HG03575 (cell line): Measurements from ENCODE around the gene FAM20B.

Experiments
- ATAC-seq: cut with Tn5 transposase; IDR thresholded peaks from one replicate; pipeline ENCODE4 v1.9.1; 2021; ENCODE audit not compliant: unreplicated experiment, insufficient number of reproducible peaks, low FRiP score; ENCODE audit errors: extremely low read depth

FAM20B gene

DNA sequence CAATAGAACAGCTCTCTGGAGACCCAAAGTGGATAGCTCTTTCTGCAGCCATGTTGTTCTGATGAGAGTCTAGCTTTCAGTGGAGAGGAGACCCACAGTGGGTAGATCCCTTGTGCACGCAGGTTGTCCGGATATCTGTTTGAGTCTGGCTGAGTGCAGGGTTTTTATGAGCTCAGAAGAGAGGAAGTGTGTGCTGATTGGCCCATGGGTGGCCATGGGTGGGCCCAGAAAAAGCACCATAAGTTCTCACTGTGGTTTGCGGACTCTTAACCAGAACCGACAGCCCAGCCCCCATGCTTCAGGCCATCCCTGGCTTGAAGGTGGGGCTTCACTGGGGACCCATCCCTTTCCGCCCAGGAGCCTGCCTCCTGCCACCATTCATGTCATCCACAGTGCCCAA is 17.0 kb downstream of the FAM20B start:
- ATAC-seq = no peak

DNA sequence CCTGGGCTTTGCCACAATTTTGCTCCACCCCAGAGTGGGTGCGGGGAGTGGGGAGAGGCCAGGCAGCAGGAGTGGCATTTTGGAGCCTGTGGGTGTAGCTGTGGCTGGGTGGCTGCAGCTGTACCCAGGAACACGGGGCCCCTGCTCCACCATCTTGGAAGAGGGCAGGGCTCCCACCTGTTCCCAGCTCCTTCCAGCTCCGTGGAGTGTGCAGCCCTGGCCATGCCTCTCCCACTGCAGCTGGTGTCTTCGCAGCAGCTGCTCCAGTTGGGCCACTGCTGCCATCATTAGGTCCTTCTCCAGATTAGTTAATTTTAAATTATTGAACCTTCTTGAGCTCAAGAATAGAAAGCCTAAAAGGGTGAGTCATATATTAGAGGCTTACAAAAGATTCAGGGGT is 17.6 kb downstream of the FAM20B start:
- no peak for ATAC-seq

DNA sequence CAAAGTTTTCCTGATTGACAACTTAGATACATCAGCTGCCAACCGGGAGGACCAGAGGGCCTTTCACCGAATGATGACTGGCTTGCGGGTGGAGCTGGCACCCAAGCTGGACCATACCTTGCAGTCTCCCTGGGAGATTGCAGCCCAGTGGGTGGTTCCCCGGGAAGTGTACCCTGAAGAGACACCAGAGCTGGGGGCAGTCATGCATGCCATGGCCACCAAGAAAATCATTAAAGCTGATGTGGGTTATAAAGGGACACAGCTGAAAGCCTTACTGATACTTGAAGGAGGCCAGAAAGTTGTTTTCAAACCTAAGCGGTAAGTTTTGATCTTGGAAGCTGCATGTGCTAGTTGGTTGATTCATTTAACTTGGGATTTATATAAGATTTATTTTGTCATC is 18.2 kb downstream of the FAM20B start:
- no peak for ATAC-seq

DNA sequence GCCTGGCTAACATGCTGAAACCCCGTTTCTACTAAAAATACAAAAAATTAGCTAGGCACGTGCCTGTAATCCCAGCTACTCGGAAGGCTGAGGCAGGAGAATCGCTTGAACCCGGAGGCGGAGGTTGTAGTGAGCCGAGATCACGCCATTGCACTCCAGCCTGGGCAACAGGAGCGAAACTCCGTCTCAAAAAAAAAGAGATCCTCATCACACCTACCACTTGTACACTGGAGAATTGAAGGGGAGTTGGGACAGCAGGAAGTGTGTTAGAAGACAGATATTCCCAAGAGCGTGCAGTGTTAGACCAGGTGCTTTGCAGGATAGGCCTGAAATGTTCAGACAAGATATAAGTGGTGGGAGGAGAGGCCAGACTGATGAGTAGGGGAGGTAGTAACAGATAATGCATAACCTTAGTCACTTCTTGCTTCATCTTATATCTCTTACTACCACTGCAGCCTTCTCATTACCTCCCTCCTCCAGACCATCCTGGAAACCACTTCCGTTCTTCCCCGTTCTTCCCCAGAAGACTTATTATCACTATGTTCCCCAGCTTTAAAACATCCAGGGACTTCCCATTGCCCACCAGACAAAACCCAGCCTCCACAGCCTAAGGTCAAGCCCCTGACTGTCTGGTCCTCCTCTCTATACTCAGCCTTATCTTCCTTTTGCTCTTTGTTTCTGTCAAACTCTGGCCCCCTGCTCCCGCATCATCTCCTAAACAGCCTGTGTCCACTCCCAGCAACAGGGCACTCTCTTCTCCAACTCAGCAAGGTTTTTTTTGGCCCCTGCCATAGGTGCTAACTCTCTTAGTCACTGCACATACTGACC is 21.3 kb downstream of the FAM20B start:
- no peak for ATAC-seq

DNA sequence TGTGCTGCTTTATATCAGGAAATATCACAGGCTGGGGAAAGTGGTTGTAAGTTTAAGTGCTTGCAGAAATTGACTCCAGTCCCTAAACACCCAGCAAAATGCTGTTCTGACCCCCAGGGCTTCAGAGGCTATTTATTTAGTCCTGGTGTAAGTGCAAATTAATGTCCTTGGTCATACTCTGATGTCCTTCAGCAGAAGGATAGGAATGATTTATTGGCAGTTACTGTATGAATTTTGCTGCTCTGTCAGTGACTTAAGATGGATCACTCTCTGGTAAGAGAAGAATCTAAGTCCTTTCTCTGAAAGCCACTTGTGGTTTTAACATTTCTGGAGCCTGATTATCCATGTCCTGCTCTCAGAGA is 21.9 kb downstream of the FAM20B start:
- ATAC-seq = no peak

DNA sequence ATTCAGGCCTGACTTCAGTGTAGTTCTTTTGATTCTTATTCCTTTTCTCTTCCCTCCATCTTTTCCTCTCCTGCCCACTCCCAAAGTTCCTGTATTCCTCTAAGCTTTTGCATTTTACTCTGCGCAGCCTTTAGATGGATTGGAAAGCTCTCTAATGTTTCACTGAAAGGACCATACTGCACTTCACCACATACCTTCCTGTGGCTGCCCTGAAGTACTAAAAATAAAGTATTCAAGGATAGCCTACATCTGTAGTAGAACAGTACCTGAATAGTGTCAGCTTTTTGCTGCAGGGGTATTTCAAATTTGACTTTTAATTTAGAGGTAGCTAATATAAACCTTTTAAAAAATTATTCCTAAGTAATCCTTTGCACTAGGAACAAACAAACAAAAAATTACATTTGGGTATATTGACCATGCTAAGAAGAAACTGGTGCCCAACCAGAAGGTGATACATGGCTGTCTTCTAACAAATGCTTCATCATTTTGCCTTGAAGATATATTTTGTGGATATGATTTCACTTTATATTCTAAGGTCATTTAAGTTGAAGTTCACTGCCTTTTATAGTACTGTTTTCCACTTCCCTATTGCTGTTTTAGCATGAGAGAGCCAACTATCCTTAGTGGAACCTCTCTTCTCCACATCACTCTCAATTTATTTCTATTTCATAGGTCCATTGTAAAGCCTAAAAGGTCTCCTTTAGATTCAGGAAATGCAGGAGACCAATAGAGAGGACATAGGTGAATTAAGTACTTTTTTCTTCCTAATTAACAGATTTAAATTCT is 22.8 kb downstream of the FAM20B start:
- ATAC-seq = no peak

DNA sequence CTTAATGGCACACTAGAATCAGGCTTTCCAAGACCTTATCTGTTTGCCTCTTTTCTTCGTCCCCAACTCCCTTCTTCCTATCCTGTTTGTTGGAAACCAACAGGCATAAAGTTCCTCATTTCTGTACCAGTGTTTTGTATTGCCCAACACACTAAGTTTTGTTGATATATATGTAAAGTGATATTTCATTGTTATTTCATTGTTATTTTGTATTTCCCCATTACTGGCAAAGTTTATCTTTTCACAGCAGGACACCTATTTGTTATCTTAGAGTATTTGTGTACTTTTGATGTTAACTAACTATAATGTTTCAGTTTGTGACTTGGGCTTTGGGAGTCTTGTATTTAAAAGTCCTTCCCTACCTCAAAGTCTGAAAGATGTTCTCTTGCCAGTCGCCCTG is 27.1 kb downstream of the FAM20B start:
- no peak for ATAC-seq

DNA sequence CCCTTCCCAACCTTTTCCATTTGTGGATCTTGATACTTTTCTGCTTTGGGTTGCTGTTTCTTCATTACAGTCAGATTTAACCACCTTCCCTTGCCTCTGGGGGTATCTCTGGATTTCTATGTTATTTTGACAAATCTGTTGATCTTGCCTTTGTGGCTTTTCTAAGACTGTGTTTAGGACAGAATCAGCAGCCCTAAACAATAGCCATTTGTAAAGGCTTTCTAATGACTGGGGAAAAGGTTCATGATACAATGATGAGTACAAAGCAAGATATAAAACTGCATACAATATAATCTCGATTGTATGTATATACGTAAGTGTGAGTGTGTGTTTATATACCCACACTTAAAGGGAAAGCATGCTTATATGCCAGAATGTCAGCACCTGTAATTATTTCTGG is 27.8 kb downstream of the FAM20B start:
- no peak for ATAC-seq

DNA sequence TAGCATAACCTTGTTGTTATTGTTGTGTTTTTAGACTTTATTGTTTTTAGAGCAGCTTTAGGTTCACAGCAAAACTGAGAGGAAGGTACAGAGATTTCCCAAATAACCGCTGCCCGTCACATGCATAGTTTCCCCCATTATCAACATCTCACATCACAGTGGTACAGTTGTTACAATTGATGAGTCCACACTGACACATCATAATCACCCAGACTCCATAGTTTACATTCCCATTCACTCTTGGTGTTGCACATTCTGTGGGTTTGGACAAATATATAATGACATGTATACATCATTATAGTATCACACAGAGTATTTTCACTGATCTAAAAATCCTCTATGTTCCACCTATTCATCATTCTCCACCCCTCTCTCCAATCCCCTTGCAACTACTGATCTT is 30.2 kb downstream of the FAM20B start:
- ATAC-seq = no peak

DNA sequence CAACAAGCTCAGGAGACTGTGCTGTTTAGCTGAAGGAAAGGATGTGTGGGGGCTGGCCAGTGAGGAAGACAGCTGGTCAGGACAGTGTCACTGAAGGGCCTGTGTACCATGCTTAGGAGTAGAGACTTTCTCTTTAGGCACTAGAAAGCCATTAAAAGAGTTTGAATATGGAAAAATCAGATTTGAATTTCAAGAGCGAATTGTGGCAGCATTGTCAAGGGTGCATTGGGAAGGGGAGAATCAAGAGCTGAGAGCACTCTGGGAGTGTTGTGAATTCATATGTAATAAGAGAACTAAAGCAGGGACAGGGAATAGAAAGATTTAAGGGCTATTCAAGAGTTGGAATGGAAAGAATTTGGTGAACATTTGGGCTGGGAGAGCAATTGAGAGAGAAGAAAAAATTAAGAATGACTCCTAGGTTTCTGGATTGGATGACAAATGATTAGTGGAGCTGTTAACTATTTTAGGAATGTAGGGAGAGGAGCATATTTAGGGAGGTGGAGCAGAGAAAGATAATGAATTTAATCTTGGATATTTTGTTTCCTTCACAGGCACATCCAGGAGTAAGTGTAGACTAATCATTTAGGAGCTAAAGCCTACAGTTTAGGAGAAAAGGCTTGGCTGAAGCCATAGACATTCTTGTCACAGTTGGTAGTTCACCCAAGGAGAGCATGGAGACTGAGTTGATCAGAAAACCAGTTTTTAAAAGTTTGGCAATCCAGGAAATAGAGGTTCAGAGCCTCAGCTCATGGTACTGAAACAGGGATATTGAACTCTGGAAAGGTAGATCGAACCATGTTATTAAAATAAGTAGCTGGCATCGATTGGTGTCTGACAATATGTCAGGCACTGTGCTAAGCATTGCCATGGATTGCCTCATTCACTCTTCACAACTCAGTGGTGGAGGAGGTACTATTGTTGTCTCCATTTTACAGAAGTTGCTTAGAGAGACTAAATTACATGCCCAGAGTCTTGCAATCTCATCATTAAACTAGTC is 33.1 kb downstream of the FAM20B start:
- no peak for ATAC-seq

DNA sequence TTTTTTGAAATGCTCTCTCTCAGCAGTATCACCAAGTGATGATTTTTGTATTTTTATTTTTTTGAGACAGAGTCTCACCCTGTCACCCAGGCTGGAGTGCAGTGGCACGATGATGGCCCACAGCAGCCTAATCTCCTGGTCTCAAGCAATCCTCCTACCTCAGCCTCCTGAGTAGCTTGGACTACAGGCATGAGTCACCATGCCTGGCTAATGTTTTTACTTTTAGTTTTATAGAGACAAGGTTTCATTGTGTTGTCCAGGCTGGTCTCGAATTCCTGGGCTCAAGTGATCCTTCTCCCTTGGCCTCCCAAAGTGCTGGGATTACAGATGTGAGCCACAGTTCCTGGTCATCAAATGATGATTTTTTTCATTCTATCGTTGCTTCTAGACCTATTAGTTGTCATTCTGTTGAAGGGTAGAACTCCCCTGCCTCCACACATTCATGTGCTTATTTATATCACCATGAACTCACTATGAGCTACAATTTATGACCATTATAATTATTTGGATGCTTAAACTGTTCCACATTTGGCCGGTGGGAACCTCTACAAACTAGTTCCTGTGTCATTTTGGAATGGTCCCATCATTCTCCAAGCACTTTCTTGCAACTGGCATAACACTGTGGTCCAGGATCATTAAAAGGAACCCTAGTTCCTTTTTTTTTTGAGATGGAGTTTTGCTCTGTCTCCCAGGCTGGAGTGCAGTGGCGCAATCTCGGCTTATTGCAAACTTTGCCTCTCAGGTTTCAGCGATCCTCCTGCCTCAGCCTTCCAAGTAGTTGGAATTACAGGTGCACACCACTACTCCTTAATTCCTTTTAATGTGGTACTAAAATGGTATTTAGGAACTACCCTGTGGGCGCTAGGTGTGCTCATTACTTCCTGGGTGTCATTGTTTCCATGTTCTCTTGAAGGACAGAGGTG is 35.9 kb downstream of the FAM20B start:
- no peak for ATAC-seq

DNA sequence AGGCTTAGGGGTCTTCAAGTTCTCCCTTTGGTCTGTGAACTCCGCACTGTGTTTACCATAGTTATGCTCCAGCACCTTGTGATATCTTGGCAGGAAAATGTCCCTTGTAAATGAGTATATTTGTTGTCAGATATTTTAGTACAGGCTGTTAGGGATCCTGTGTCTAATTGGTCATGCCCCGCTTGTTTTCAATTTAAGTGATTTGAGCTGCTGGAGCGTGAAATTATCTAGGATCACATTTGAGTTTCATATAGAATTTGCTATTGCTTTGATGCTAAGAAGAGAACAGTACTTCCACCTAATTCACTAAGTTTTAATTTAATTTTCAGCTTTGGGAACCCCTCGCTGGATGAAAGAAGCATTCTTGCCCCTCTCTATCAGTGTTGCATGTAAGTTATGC is 40.8 kb downstream of the FAM20B start:
- no peak for ATAC-seq

DNA sequence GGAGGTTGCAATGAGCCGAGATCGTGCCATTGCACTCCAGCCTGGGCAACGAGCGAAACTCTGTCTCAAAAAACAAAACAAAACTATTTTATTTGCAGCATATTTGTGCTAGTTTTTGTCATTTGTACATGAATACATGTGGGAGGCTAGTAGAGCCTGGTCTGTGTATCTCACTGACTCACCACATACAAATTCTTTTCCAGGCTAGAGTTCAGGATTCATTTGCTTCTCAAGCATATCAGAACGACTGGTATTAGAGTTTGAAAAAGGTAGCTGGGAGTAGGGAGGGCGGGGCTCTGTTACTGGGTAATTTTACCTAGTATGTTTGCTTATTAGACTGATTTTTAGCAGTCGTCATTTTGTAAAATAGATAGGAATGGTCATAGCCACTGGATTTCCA is 51.7 kb downstream of the FAM20B start:
- no peak for ATAC-seq

DNA sequence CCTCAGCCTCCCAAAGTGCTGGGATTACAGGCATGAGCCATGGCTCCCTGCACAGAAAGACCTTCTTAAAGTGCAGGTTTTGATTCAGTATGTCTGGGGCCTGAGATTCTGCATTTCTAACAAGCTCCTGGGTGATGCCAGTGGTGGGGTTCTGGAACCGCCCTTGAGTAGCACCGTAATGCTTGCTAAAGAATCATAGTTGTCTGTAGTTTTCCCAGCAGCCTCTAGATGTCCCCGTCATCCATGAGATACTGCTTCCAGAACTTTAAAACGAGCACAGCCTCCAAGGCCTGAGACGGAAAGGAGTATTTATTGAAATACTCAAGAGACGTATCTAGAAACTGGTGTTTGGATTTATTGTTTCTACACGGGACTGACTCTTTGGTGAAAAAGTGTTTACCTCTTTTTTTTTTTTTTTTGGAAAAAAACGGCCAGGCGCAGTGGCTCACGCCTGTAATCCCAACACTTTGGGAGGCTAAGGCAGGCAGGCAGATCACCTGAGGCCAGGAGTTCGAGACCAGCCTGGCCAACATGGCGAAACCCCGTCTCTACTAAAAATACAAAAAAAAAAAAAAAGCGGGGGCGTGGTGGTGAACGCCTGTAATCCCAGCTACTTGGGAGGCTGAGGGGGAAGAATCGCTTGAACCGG is 53.5 kb downstream of the FAM20B start:
- ATAC-seq = no peak

DNA sequence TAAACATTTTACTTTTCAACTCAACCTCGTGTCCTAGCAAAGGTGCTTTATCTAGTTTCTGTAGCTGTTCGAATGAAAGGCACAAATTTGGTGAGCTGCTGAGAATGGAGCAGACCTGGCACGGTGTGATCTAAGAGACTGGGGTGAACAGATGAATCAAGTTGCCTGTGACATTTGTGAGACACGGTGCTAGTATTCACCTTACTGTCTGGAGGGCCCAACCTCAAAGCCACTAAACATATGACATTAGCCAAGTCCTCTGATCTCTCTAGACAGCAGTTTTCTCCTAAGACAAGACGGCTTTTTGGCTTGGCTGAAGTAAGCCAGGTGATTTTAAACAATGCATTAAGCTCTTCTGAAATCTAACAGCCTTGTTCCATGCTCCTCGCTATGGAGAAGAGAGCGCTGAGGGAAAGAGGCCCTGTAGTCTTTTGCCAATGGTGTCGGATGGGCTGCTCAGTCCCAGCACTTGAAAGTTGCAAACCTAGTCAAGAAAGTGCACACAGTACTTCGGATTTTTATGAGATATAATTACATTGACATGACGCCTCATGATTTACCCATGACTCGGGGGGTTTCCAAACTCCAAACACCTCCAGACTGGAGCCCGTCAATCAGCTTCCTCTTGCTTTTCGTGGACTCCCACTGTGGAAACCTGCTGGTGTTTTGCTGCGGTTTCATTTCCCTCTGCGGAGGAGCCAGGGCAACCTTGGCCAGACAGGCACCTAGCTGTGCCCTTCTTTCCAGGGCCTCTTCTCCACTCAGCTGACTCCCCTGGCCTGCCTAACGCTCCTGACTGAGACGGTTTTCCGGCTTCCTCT is 55.4 kb downstream of the FAM20B start:
- peak; percentile 2 for ATAC-seq

DNA sequence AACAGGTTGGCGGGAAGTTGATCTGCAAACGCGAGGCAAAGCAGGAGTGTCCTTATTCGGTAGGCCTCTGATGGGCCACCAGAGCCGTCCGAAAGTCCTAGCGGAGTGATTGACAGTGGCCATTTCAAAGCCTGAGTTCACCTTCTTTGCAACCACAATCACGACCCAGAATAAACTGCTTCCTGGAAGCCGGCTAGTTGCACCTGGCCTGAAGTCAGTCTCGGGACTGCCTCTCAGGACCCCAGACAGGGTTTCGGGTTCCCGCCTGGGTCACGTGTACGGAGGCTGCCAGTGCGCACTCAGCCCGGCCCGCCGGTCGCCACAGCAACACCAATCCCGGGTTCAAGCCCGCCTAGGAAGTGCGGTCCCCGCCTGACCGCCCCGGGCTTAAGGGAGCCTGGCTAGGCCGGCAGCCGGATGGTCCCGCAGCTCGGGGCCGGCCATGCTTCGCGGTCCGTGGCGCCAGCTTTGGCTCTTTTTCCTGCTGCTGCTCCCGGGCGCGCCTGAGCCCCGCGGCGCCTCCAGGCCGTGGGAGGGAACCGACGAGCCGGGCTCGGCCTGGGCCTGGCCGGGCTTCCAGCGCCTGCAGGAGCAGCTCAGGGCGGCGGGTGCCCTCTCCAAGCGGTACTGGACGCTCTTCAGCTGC is 56.1 kb downstream of the FAM20B start, which contains the start of gene TOR3A:
TSS of gene TOR3A (plus strand) at position 384 of the 646 bp plus-strand sequence. CDS start at position 443, 59 bp downstream.
- ATAC-seq = peak; percentile 77
